Upper lobe of left lung (tissue), 4 donors: ENCODE data around the gene ASPRV1.

Experiments used
- POLR2A ChIP-seq, 4 donors: fragments of 450-650 bp; IDR thresholded peaks; one replicate each; pipeline ENCODE4 v1.5.1; 2016 to 2017; ENCODE audit warnings: antibody characterized with exemption in 4 of 4, mild to moderate bottlenecking in 2 of 4
- POLR2AphosphoS5 ChIP-seq, 2 donors: sonication (generic); formaldehyde crosslinking; IDR thresholded peaks; one replicate each; pipeline ENCODE4 v1.5.1; 2017; ENCODE audit warnings: antibody characterized with exemption in 2 of 2
- TF ChIP-seq, protein P1 (sequence below), 6 experiments: fragments of 450-650 bp in 4 of 6; fragments of 200-600 bp in 2 of 6; sonication (generic) in 2 of 6; IDR thresholded peaks; one replicate each; pipeline ENCODE4 v1.5.1; 2016 to 2019; ENCODE audit warnings: antibody characterized with exemption in 6 of 6

DNA sequence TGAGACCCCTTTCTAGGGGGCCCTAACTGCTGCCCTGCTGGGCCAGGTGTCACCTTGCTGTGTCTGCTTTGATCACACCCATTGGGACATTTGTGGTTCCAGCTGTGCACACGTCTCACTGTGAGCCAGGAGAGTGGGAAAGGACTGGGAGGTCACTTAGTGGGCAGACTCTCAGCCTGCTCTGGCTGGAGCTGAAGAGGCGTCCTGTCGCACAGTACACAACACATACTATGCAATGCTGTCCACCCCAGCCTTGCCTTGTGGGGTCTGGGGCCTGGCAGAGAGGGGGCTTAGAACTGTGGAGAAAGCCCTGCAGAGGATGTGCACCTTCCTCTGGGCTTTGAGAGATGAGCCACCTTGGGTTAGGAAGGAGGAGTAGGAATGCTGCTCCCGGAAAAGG lies 25.3 kb upstream of the ASPRV1 start:
- TF ChIP-seq, protein P1, sequence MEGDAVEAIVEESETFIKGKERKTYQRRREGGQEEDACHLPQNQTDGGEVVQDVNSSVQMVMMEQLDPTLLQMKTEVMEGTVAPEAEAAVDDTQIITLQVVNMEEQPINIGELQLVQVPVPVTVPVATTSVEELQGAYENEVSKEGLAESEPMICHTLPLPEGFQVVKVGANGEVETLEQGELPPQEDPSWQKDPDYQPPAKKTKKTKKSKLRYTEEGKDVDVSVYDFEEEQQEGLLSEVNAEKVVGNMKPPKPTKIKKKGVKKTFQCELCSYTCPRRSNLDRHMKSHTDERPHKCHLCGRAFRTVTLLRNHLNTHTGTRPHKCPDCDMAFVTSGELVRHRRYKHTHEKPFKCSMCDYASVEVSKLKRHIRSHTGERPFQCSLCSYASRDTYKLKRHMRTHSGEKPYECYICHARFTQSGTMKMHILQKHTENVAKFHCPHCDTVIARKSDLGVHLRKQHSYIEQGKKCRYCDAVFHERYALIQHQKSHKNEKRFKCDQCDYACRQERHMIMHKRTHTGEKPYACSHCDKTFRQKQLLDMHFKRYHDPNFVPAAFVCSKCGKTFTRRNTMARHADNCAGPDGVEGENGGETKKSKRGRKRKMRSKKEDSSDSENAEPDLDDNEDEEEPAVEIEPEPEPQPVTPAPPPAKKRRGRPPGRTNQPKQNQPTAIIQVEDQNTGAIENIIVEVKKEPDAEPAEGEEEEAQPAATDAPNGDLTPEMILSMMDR (IDR thresholded peaks at IDR 0.05) = no peak
- TF ChIP-seq POLR2A (IDR thresholded peaks at IDR 0.05) (no peak), POLR2AphosphoS5 (IDR thresholded peaks at IDR 0.05) (no peak)
